HG03442 (cell line): ENCODE results near the gene SPATA25.
A peak's percentile ranks its signal among the peaks of the same experiment; 100 is the strongest.
"Not testable (repeated sequence)": the region's sequence is repeated elsewhere in the genome, so short reads cannot be mapped to it uniquely, and the experiment has no call there.

Source experiments
- ATAC-seq: cut with Tn5 transposase; IDR thresholded peaks from one replicate; pipeline ENCODE4 v1.9.1; 2021; ENCODE audit warnings: mild to moderate bottlenecking, moderate library complexity; ENCODE audit not compliant: unreplicated experiment

SPATA25 gene

DNA sequence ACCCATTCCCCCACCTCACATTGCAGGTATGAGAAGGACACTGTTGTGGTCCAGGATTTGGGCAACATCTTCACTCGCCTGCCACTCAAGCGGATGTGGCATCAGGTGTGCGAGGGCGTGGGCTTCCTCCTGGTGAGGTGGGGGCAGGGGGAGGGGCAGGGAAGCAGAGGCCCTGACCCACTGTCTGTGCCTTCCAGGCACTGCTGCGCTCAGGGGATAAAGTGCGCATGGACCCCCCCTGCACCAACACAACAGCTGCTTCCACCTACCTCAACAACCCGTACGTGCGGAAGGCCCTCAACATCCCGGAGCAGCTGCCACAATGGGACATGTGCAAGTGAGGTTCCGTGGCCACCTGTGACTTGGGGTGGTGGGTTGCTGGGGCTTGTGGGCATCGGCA lies 7.4 kb upstream of the SPATA25 start:
- no peak for ATAC-seq

DNA sequence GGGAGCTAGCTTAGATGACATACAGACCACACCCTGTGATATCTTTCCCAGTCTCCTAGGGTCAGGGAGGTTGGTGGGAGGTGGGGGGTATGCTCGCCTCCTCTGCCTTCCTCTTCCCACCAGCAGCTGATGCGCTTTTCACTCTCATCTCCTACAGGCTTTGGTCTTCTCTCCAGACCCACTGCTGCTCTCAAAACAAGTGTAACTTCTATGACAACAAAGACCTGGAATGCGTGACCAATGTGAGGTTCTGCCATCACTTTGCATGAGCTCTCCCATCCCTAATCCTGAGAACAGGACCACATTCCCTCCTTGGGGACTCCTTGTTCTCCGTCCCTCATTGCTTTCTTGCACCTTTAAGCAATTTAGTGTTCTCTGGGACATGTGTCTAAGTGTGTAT lies 6.4 kb upstream of the SPATA25 start:
- no peak for ATAC-seq

DNA sequence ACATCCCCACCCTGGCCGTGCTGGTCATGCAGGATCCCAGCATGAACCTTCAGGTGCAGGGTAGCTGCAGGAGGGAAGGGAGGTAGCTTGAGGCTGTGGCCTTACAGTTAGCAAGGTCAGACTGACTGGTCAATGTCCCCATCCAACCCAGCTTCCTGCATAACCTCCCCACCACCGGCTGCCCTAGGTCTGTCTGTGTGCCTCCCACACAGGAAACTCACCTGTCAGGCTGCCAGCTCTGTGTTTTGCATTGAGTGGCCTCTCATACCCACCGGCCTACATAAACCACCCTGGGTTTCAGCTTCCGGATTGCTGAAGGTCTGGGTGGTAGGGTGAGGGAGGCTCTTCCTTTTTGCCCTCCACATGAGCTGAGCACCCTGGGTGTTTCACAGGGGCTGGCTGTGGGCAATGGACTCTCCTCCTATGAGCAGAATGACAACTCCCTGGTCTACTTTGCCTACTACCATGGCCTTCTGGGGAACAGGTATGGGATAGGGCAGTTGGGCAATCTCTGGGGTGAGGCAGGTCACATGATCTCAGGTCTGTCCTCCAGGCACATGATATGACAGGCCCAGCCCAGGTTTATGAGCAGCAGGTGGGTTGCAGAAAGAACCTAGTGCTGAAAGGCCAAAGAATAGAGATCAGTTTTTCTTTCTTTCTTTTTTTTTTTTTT lies 5.5 kb upstream of the SPATA25 start:
- no peak for ATAC-seq

DNA sequence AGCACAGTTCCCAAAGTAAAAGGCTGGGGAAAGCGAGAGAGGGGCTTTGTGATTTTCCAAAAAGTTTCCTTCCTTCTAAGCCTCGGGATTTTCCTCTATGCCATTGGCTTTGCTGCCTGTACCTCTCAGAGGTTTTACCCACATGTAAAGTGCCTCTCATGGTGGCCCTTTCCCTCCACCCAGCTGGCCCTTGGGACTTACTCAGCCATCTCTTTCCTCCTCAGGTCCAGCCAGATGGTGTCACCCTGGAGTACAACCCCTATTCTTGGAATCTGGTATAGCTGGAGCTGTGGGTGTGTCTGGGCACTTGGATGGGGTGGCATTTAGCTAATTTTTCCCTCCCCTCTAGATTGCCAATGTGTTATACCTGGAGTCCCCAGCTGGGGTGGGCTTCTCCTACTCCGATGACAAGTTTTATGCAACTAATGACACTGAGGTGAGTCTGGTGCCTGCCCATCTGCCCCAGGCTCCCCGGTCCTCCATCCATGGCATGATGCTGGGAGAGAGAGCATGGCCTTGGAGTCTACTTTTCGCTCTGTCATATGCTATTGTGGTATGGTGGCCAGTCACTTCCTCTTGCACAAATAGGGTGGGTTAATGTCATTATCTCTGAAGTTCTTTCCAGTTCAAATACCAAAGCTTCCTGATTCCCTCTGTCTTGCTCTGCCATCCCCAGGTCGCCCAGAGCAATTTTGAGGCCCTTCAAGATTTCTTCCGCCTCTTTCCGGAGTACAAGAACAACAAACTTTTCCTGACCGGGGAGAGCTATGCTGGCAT lies 4.8 kb upstream of the SPATA25 start:
- no peak for ATAC-seq

DNA sequence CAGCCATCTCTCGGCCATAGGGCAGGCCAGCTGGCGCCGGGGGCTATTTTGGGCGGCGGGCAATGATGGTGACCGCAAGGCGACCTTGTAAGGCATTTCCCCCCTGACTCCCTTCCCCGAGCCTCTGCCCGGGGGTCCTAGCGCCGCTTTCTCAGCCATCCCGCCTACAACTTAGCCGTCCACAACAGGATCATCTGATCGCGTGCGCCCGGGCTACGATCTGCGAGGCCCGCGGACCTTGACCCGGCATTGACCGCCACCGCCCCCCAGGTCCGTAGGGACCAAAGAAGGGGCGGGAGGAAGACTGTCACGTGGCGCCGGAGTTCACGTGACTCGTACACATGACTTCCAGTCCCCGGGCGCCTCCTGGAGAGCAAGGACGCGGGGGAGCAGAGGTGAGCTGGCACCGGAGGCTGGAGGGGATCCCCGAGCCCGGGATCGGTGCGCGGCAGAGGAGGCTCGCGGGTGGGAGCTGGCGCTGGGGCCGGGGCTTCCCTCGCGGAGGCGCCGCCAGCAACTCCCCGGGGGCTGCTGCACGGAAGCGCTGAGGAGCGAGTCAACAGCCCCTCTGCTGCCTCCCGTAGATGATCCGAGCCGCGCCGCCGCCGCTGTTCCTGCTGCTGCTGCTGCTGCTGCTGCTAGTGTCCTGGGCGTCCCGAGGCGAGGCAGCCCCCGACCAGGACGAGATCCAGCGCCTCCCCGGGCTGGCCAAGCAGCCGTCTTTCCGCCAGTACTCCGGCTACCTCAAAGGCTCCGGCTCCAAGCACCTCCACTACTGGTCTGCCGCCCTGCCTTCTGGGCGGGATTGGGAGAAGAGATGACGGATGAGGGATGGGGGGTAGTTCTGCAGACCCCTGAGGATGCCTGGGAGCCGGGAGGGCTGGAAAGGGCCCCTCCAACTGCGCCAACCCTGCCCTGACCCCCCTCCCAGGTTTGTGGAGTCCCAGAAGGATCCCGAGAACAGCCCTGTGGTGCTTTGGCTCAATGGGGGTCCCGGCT lies 3.9 kb upstream of the SPATA25 start, which contains the start of the genes CTSA and NEURL2:
Gene CTSA (plus strand): TSS at position 351 of the 999 bp plus-strand sequence. CDS start 234 bp downstream, at position 585.
Gene NEURL2 (minus strand): TSS at position 224 of the 999 bp plus-strand sequence. CDS start 217 bp downstream, at position 7.
- ATAC-seq: peak; percentile 80

DNA sequence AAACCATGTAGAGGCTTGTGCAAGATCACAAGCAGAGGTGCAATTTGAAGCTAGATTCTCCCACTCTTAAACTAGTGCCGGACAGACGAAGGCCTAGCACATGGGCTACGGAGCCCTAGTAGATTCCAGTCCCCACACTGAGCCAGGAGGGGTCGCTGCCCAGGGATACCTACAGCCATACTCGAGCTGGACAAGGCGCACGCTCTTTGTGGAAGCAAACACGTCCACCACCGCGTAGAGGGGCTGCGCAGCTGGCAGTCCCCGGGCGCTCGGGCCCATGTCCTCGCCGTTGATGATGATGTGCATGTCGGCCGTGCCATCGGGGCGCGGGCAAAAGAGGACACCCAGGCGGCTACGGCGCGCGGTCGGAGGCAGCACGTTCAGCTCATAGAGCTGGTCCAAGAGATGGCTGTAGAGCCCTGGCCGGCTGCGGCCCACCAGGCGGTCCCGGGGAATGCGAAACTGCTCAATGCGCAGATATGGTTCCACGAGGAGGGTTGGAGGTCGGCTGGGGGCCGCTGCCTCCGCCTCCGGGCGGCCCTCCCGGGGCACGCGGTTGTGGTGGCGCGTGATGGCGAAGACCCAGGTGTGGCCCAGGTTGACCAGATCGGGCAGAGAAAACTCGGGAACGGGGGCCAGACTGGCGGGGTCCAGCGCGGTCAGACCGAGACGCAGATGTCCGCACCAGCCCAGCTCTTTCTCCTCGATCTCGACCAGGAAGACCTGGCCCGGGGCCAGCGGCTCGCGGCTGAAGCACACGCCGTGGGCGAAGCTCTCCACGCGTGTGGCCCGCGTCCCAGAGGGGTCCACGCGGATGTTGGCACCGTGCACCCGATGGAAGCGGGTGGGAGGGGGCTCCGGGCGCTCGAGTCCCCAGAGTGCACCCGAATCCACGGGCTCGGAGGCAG lies 2.9 kb upstream of the SPATA25 start:
- ATAC-seq: peak; percentile 27

DNA sequence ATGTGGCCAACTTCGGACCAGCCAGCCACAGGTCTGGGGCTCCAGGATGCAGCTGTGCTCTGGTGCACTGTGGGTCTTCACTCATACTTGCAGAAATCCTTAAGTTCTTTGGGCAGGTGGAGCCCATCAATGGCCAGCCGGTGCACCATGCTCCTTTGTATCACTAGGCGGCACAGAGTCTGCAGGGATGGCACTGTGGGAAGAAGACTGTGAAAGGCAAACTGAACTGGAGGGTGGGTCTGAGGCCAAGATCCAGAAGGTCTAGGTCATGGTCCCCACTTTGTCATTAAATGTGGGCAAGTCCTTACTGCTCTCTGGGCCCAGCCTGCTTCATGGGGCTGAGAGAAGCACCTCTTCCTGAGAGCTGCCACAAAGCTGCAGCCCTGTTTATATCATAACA lies 1.3 kb upstream of the SPATA25 start:
- ATAC-seq: no peak

DNA sequence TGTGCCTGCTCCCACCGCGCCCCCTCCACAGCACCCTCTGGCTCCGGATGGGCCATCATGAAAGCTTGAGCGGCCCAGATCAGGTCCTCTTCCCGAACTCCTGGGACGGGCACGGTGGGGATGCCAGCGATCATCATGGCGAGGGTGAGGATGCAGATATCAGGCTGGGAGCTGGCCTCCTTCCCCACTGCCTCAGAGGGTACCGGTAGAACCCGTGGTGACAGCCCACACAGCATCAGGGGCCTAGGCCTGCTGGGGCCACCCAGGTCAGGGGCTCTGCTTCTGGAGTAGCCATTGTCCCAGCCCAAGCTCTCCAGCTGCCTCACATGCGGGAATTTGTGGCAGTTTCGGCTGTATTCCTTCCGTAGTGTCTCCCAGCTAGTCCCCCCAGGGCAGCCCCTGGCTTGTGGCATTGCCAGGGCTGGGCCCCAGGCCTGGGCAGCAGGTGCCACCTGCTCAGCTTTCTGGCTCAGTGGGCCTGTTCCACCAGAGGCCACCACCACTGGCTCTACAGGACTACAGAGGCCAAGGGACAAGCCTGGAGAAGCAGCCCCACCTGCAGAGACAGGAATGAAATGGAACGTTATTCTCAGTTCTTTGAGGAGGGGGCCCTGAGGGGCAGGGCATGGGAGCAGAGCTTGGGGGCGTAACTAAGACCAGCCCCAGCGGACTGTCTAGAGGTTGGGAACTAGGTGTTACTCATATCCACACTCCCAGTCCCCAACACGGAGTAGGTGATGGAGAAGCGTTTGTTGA lies 654 bp downstream of the SPATA25 start:
- ATAC-seq: no peak

DNA sequence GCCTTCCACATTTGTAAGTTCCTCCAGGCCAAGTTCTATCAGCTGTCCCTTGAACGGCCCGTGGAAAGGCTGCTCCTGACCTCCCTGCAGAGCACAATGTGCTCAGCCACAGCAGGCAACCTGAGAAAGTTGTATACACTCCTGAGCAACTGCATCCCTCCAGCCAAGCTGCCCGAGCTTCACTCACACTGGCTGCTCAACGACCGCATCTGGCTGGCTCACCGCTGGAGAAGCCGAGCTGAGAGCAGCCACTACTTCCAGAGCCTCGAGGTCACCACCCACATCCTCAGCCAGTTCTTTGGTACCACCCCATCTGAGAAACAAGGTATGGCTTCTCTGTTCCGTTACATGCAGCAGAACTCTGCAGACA lies 4.3 kb downstream of the SPATA25 start:
- ATAC-seq: no peak

DNA sequence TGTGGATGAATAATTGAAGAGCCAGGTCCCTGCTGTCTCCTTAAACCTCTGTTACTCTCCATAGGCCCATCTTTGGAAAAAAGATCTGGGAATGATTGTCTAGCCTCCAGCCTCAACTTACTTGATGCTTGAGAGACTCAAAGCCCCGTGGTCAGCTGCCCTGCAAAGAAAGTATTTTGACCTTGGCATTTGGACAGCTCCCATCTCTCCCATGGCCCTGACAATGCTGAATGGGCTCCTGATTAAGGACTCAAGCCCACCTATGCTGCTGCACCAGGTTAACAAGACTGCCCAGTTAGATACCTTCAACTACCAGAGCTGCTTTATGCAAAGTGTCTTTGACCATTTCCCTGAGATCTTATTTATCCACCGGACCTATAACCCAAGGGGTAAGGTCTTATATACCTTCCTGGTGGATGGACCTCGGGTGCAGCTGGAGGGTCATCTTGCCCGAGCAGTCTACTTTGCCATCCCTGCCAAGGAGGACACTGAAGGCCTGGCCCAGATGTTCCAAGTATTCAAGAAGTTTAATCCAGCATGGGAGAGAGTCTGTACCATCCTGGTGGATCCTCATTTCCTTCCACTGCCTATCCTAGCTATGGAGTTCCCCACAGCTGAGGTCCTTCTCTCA lies 4.8 kb downstream of the SPATA25 start:
- no peak for ATAC-seq

DNA sequence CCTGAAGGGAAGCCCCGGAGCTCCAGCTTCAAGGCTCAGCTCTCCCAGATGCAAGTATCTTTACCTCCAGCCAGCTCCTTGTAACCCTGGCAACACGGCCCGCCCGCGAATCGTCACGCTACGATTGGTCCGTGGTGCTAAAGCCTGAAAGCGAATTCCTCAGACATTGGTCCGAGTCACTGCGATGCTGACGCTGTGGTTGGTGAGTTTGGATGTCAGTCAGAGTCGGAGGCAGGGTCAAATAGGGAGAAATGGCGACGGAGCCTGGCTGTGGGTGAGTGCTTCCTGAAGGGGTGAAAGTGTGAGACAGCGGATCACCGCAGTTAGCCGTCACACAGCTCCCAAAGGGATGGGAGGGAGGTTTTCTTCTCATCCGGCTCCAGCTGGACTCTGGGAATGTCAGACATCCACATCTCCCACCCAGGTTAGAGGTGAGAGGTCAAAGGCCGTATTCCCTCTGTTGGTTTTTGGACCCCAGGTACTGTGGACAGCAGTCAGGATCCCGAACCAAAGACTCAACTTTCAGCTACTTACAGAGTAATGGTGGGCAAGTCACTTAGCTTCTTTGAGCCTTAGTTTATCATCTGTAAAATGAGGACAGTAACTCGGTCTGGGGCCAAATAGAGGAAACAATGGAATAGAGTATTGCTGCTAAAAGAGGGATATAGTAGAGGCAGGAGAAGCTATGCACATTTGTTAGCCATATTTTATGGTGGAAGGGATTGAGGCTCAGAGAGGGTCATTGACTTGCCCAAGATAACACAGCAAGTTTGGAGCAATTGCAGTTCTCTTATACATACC lies 6.2 kb downstream of the SPATA25 start, which contains the start of gene ZSWIM1:
Gene ZSWIM1 (plus strand): TSS at position 240 of the 801 bp plus-strand sequence. CDS start 1,366 bp downstream, outside the sequence.
- peak; percentile 93 for ATAC-seq

DNA sequence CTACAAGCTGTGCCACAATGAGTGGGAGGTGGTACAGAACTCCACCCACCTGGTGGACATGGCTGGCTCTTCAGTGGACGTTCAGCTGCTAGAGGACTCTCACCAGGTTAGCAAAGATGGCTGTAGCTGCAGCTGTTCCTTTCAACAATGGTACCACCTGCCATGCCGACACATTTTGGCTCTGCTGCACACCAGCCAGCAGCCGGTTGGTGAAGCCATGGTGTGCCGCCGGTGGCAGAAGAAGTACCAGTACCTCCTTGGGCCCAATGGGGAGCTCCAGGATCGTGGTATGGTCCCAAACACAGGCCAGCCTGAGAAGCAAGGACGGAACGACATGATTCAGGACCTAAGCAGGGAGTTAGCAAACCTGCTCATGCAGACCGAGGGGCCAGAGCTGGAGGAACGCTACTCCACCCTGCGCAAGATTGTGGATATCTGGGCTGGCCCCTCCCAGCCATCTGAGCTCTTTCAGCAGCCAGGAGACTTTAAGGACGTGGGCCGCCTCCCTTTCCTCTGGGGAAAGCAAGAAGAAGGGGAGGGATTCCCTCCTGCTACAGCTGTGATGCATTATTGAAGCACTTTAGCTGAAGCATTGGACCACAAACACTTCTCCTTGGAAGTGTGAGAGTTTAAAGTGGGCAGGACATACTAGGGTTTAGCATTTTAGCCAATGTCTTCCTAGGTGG lies 9.2 kb downstream of the SPATA25 start:
- ATAC-seq: no peak

DNA sequence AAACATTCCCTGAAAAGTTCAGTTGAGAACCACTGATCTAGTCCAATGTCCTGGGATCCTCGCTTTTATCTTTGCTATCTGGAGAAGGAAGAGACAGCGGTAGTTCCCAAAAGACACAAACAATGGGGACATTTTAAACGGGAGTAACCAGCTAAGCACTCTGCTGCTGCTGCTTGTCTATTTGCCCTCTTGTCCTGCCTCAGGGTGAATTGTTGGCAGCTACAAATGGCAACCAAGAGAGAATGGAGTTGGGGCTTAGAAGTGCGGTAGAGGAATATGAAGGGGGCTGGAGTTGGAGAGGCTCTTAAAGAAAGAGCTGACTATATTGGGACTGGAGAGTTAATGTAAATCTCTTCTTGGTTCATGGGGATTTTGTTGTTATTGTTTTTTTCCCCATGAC lies 12.8 kb downstream of the SPATA25 start:
- ATAC-seq: no peak

DNA sequence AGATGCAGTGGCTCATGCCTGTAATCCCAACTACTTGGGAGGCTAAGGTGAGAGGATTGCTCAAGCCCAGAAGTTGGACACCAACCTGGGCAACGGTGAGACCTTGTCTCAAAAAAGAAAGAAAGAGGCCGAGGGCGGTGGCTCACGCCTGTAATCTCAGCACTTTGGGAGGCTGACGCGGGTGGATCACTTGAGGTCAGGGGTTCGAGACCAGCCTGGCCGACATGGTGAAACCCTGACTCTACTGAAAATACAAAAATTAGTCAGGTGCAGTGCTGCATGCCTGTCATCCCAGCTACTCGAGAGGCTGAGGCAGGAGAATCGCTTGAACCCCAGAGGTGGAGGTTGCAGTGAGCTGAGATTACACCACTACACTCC lies 13.3 kb downstream of the SPATA25 start:
- ATAC-seq: not testable (repeated sequence)

DNA sequence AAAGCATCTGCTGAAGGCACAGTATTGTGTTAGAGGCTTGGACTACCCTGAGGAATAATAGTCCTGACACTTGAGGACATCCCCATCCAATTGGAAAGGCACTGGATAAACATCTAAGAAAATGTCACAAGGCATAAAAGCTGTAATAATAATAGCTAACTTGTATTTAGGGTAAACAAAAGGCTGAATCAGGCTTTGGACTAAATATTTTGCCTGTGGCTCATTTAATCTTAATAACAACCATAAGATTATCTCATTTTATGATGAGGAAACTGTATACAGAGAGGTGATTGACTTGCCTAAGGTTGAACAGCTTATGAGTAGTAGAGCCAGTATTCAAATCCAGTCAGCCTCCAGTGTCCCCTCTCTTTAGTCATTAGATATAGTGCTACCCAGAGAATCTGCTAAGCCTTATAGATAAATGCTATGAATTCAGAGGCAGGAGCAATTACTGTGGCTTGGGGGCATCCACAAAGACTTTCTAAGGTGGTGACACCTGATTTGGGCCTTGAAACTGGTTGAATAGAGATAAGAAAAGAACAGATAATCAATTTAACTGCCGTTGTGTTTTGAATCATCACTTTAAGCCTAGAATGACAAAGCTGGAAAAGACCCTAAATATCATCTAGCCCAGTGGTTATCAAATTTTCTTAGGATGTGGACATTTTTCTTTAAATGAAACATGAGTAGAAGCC lies 13.9 kb downstream of the SPATA25 start:
- no peak for ATAC-seq

DNA sequence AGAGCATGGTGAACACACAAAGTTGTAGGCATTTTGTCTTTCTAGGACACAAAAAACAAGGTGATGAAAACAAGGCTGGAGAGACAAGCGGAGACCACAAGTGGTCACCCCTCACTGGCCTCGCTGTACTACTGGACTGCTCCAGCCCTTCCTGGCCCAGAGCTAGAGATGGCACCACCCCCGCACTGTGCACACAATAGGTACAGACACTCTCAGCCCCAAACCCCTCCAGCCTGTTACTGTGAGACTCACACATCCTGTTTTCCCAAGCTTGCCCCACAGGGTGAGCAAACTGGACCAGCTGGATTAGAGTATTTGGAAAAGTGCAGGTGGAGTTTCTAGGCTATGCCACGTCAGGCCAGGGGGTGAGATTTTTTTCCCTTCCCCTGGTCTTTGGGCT lies 14.8 kb downstream of the SPATA25 start:
- ATAC-seq: no peak

DNA sequence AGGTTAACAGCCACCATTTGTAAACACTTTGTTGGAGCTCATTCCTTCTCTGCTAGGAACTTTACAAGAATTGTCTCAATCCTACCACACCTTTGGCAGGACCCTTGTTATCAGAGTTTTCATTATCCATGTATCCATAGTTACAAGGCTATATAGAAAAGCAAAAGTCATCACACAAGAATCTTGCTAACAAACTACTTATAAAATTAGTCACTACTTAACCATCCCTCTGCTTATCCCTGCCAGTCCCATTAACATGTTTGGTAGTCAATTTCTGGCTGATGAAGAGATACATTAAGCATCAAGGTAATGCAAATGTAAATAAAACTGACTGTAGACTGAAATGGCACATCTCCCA lies 19.6 kb downstream of the SPATA25 start:
- no peak for ATAC-seq
